Parietal lobe (tissue), 1 donor: ENCODE measurements around the gene ZNF441. TPM values are rescaled to one million over a fixed set of nuclear protein-coding genes. Genes with fewer than 3 reads are reported as not detected.

Experiments
- total RNA-seq: library from RNA; depleted of rRNA; stranded (reverse); fragments of >200 nt; gene quantifications from one replicate; pipeline ENCODE4 v1.2.3, GENCODE V29; 2014

Gene ZNF441
- 48.8 TPM for total RNA-seq

GRCh38 chr19:11766597-11767591 lies at the start of gene ZNF441:
Gene ZNF441 (plus strand): TSS chr19:11767000. CDS start chr19:11767194, 194 bp downstream.

GRCh38 chr19:11738746-11739620 lies 27.8 kb upstream of the ZNF441 start, which contains the start of gene ZNF823:
Gene ZNF823 (minus strand): TSS chr19:11738946. CDS start chr19:11738819, 127 bp downstream.

GRCh38 chr19:11798391-11799330 lies 31.9 kb downstream of the ZNF441 start, which contains the start of gene ZNF491:
Gene ZNF491 (plus strand): TSS chr19:11798523. CDS start chr19:11805954, 7,431 bp downstream.

GRCh38 chr19:11814029-11814699 lies 47.4 kb downstream of the ZNF441 start, which contains the start of gene ZNF440:
Gene ZNF440 (plus strand): TSS chr19:11814273. CDS start chr19:11814448, 175 bp downstream.

Other genes with a start within 250 kb of the ZNF441 start
- 31.9 TPM for gene ECSIT, start 237.9 kb upstream of the ZNF441 start, total RNA-seq
- not detected for gene CNN1, start 228.1 kb upstream of the ZNF441 start, total RNA-seq
- gene ELOF1, start 207.8 kb upstream of the ZNF441 start, total RNA-seq, result 20.0 TPM
- gene ACP5, start 189.4 kb upstream of the ZNF441 start, total RNA-seq, result not detected
- gene ZNF627, start 169.5 kb upstream of the ZNF441 start, total RNA-seq, result 64.2 TPM
- 15.7 TPM for gene ZNF823, start 28.1 kb upstream of the ZNF441 start, total RNA-seq
- gene ZNF491, start 31.5 kb downstream of the ZNF441 start, total RNA-seq, result 18.5 TPM
- 31.6 TPM for gene ZNF440, start 47.3 kb downstream of the ZNF441 start, total RNA-seq
- 74.8 TPM for gene ZNF439, start 81.7 kb downstream of the ZNF441 start, total RNA-seq
- 65.7 TPM for gene ZNF69, start 120.8 kb downstream of the ZNF441 start, total RNA-seq
- gene ZNF700, start 158.1 kb downstream of the ZNF441 start, total RNA-seq, result 29.7 TPM
- gene ZNF763, start 198.0 kb downstream of the ZNF441 start, total RNA-seq, result 9.1 TPM